Measurements from ENCODE around the gene ZNF830. TPM values are rescaled to one million over a fixed set of nuclear protein-coding genes. Genes with fewer than 3 reads are reported as not detected.

The ZNF830 gene
- total and polyA plus RNA-seq, 10 of the 15 experiments (the other 5 are each of a cell fraction or from before 2014, with no cell fraction given): 9.7 to 18.5 (median 15.1) TPM

DNA sequence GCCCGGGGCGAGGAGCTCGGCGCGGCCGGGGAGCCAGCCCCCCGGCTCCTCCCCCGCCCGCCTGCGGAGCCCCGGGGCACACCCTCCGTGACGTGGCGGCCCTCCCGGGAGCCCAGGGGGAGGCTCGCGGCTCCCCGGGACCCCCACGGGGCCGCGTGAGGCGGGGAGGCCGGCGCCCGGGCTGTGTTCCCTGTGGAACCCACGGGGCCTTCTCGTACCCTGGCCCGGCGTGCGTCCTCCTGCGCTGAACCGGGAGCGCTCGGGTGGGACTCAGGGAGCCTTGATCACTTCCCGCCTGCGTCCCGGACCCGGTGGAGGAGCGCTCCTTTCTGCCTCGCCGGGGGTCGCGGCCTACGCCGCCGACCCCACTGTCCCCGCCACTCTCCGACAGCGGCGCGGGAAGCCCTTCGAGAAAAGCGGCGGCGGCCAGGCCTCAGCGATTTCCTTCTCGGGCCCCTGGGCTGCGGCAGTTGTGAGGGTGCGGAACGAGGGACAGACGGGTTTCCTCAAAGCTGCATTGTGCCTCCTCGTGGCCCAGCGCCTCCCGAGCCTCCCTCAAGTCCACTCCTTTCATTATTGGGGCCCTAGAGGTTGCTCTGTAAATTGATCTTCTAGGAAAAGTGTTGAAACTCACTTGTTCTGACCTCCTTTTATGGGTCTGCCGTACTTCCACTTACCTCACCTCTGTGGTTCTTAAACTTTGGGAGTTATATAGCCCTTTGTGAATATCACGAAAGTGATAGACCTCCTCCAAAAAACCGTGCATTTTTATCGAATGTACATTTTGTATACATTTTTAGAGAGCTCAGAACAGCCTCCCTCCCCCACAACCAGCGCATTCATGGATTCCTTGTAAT is 19.6 kb downstream of the ZNF830 start:
- BruUV-seq (replicated peaks): no TSS peak
- Histone ChIP-seq H3K4me3 (peak overlapping the region; percentile 89), H3K4me1 (ENCODE audit: control insufficient read depth, insufficient read depth, low read length) (peaks cover 12% of the 10 kb centered on the region), H3K27me3 (replicated peaks in 1 of 2; ENCODE audit: control insufficient read depth in 2 of 2, insufficient read depth in 2 of 2, low read length in 1 of 2) (no peaks in the 10 kb centered on the region), H4K20me1 (ENCODE audit: control insufficient read depth, insufficient read depth) (no peaks in the 10 kb centered on the region), H3K36me3 (ENCODE audit: control insufficient read depth in 2 of 2, insufficient read depth in 2 of 2, low read length in 1 of 2) (peaks cover 0 to 4% of the 10 kb centered on the region in 2 experiments; a peak in 1 of 4 replicates), H3K79me2 (ENCODE audit: control insufficient read depth, insufficient read depth, low read length) (peaks cover 22% of the 10 kb centered on the region), H3K4me2 (ENCODE audit: control insufficient read depth, insufficient read depth) (peak overlapping the region; percentile 86), H3K27ac (ENCODE audit: control insufficient read depth, insufficient read depth) (peak overlapping the region; percentile 85), H3K9ac (ENCODE audit: control insufficient read depth, insufficient read depth, low read length) (peak overlapping the region; percentile 89), H2AFZ (ENCODE audit: control insufficient read depth, low read depth, low read length) (peak overlapping the region; percentile 77), H3K9me3 (replicated peaks; ENCODE audit: control insufficient read depth, insufficient read depth, low read length) (no peaks in the 10 kb centered on the region)
- ChIA-PET SMC1A (ENCODE audit: uncharacterized antibody, unreplicated experiment) (interaction anchor here (0.6 to 2.6 kb wide), 11 partner anchors 10 to 557 kb away, joined by 3 to 20 read pairs (median 3); partner anchors contain the start of gene SLFN12L), RAD21 (ENCODE audit: unreplicated experiment) (interaction anchor here (0.7 to 2.4 kb wide), 9 partner anchors 38 to 438 kb away, joined by 3 to 17 read pairs (median 4); partner anchors contain the start of gene RFFL), POLR2A (interaction anchor here (1.1 to 2.5 kb wide), 5 partner anchors 10 to 138 kb away, joined by 4 to 8 read pairs (median 6); partner anchors contain the start of genes CCT6B, RAD51D and ZNF830), CTCF (interaction anchor here (0.6 to 3.9 kb wide), 11 partner anchors 10 to 212 kb away, joined by 3 to 16 read pairs (median 4); partner anchors contain the start of genes CCT6B and ZNF830)
- WGBS (ENCODE audit: insufficient coverage, insufficient replicate concordance, low lambda C conversion rate, missing lambda C conversion rate): 1% methylated on average over 57 of the region's 69 CpGs
- DNase-seq (ENCODE audit: low read depth, low spot score) (peak; percentile 27), ATAC-seq (peak; percentile 89), FAIRE-seq (no peak)
- intact Hi-C loops (cut with micrococcal nuclease; ENCODE audit: unreplicated experiment) (loop anchor here (5.0 to 10.0 kb wide), 3 partner anchors 106 to 556 kb away; partner anchors contain the start of gene RAD51D), in situ Hi-C loops (cut with MboI) (no loop called here)
- TF ChIP-seq POLR2AphosphoS2 (IDR thresholded peaks at IDR 0.05; ENCODE audit: low read depth, low read length) (no peak), IKZF2 (IDR thresholded peaks at IDR 0.05) (peak in 1 of 2 experiments; percentile 64; a peak in 1 of 4 replicates), RCOR1 (conservative IDR thresholded peaks at IDR 0.05; ENCODE audit: low read depth, low read length) (0 out of 2 replicates have a peak, but pooled peaks have one; percentile 29), ZSCAN29 (IDR thresholded peaks at IDR 0.05) (no peak), NFYB (IDR thresholded peaks at IDR 0.05; ENCODE audit: insufficient read depth, low read depth, low read length) (no peak), HDGF (IDR thresholded peaks at IDR 0.05) (0 out of 2 replicates have a peak, but pooled peaks have one; percentile 53), EED (IDR thresholded peaks at IDR 0.05; ENCODE audit: low read depth) (0 out of 2 replicates have a peak, but pooled peaks have one; percentile 45), BHLHE40 (IDR thresholded peaks at IDR 0.05; ENCODE audit: borderline replicate concordance in 1 of 2, low read depth in 2 of 2, low read length in 1 of 2) (peak in 1 of 2 experiments; percentile 61; a peak in 1 of 4 replicates), BACH1 (IDR thresholded peaks at IDR 0.05; ENCODE audit: borderline replicate concordance) (peak; percentile 77), NR2C2 (IDR thresholded peaks at IDR 0.05; ENCODE audit: borderline replicate concordance, control insufficient read depth, insufficient read length, low read depth) (no peak), RUNX3 (IDR thresholded peaks at IDR 0.05; ENCODE audit: low read length) (peak; percentile 12), BCL11A (IDR thresholded peaks at IDR 0.05; ENCODE audit: low read depth, low read length) (no peak), STAT1 (conservative IDR thresholded peaks at IDR 0.05) (no peak), SPI1 (IDR thresholded peaks at IDR 0.05; ENCODE audit: borderline replicate concordance, insufficient read depth, low read depth, low read length) (peak; percentile 12; the same call in 1 of the 2 replicates)
- TF ChIP-seq, protein P1, sequence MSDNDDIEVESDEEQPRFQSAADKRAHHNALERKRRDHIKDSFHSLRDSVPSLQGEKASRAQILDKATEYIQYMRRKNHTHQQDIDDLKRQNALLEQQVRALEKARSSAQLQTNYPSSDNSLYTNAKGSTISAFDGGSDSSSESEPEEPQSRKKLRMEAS (IDR thresholded peaks at IDR 0.05; ENCODE audit: low read depth, low read length): no peak
- TF ChIP-seq, protein P2, sequence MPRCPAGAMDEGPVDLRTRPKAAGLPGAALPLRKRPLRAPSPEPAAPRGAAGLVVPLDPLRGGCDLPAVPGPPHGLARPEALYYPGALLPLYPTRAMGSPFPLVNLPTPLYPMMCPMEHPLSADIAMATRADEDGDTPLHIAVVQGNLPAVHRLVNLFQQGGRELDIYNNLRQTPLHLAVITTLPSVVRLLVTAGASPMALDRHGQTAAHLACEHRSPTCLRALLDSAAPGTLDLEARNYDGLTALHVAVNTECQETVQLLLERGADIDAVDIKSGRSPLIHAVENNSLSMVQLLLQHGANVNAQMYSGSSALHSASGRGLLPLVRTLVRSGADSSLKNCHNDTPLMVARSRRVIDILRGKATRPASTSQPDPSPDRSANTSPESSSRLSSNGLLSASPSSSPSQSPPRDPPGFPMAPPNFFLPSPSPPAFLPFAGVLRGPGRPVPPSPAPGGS (IDR thresholded peaks at IDR 0.05; ENCODE audit: borderline replicate concordance, insufficient read depth, low read depth, low read length, poor library complexity, severe bottlenecking): no peak
- TF ChIP-seq, protein P3, sequence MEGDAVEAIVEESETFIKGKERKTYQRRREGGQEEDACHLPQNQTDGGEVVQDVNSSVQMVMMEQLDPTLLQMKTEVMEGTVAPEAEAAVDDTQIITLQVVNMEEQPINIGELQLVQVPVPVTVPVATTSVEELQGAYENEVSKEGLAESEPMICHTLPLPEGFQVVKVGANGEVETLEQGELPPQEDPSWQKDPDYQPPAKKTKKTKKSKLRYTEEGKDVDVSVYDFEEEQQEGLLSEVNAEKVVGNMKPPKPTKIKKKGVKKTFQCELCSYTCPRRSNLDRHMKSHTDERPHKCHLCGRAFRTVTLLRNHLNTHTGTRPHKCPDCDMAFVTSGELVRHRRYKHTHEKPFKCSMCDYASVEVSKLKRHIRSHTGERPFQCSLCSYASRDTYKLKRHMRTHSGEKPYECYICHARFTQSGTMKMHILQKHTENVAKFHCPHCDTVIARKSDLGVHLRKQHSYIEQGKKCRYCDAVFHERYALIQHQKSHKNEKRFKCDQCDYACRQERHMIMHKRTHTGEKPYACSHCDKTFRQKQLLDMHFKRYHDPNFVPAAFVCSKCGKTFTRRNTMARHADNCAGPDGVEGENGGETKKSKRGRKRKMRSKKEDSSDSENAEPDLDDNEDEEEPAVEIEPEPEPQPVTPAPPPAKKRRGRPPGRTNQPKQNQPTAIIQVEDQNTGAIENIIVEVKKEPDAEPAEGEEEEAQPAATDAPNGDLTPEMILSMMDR (IDR thresholded peaks at IDR 0.05 in 2 of 3, conservative IDR thresholded peaks at IDR 0.05 in 1 of 3; ENCODE audit: control insufficient read depth in 2 of 3, extremely low read depth in 1 of 3, insufficient read depth in 1 of 3, low read depth in 3 of 3, low read length in 3 of 3): peak; percentile 18 to 34 (median 26); a peak in 2 of 6 replicates
